ENCODE measurements around the gene PDGFRA.
"Not testable (repeated sequence)": the region's sequence is repeated elsewhere in the genome, so short reads cannot be mapped to it uniquely, and the experiment has no call there.

Gene PDGFRA

DNA sequence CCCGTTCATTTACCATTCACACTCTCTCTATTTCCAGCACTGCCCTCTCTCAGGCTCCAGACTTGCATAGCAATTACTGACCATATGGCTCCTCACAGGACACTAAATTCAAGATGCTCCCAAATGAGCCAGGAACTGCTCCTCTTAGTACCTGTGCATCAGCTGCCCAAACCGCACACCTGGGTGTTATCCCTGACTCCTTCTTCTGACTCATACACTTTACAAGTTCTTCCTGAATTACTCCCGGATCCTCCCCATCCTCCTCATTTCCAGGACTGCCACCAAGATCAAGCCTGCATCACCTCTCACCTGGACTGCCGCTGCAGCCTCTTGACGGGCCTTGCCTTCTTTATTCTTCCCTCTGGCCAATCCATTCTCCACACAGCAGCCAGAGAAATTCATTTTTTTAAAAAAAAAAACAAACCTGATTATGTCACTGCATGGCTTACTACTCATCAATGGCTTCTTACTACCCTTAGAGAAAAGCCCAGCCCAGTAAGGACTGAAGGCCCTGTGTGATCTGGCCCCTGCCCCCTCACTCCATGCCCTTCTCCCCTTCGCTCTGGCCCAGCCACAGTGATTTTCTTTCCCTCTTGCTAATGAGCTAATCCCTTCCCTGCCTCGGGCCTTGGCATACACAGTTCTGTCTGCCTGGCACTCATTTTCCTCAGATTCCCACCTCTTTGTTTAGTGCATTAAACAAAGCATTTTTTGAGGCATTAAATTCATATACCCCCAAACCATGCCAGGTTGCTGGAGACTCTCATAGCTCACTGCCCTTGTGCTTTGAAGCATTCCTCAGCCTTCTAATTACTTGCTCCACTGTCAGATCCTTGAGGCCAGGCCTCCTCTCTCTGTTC lies 92.0 kb downstream of the PDGFRA start:
- TF ChIP-seq, protein P1, sequence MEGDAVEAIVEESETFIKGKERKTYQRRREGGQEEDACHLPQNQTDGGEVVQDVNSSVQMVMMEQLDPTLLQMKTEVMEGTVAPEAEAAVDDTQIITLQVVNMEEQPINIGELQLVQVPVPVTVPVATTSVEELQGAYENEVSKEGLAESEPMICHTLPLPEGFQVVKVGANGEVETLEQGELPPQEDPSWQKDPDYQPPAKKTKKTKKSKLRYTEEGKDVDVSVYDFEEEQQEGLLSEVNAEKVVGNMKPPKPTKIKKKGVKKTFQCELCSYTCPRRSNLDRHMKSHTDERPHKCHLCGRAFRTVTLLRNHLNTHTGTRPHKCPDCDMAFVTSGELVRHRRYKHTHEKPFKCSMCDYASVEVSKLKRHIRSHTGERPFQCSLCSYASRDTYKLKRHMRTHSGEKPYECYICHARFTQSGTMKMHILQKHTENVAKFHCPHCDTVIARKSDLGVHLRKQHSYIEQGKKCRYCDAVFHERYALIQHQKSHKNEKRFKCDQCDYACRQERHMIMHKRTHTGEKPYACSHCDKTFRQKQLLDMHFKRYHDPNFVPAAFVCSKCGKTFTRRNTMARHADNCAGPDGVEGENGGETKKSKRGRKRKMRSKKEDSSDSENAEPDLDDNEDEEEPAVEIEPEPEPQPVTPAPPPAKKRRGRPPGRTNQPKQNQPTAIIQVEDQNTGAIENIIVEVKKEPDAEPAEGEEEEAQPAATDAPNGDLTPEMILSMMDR (IDR thresholded peaks at IDR 0.05; ENCODE audit: low read length, missing control alignments) = no peak
- H3K4me3 ChIP-seq (replicated peaks; ENCODE audit: low read depth, low read length) = no peak overlapping the region
- DNase-seq (ENCODE audit: low read depth) = no peak

DNA sequence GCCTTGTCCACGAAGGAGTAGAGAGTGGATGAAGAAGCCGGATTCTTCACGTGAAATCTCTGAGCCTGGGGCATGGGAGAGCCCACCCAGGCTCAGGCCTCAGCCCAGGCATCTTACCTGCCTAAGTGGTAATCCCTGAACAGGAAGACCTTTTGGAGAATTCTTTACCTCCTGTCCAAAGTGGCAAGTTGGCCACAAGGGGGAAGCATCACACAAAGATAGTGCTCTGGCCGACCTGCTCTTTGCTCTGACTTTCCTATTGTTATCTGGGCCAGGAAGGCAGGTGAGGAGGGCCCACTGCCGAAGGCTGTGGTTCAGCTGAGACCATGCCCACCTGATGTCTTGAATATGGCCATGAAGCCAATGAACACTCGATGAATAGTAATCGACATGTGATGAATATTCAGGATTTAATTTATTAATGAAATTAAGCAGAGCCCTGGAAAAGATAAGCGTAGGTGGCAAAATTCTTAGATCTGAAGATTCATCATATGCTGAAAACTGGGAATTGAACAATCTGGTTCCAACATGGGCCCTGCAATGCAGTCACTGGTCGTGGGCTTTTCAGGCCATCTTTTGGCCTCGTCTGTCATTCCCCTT lies 93.8 kb downstream of the PDGFRA start:
- peak; percentile 73 for DNase-seq (ENCODE audit: low read depth)
- H3K4me3 ChIP-seq (replicated peaks; ENCODE audit: low read depth, low read length) = no peak overlapping the region
- TF ChIP-seq, protein P1 (IDR thresholded peaks at IDR 0.05; ENCODE audit: low read length, missing control alignments) = peak; percentile 84

DNA sequence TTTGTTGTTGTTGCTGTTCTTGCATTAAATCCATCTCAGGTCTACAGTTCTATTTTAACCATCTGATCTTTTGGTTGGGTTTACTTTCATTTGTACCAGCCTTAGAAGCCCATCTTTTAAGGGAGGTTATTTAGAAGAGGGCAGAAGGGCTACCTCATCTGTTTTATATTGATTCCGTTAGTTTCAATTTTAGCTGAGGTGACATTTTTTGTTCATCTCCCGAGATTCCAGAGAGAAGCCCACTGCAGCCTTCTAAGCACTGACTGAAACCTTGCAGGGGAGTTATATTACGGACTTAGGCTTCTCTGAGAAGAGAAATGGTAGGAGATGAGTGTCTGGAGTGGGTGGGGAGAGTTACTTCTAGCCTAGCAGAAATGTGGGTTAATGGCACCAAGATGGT lies 101.8 kb downstream of the PDGFRA start:
- H3K4me3 ChIP-seq (replicated peaks; ENCODE audit: low read depth, low read length) = no peak overlapping the region
- TF ChIP-seq, protein P1 (IDR thresholded peaks at IDR 0.05; ENCODE audit: low read length, missing control alignments) = no peak
- DNase-seq (ENCODE audit: low read depth) = no peak

DNA sequence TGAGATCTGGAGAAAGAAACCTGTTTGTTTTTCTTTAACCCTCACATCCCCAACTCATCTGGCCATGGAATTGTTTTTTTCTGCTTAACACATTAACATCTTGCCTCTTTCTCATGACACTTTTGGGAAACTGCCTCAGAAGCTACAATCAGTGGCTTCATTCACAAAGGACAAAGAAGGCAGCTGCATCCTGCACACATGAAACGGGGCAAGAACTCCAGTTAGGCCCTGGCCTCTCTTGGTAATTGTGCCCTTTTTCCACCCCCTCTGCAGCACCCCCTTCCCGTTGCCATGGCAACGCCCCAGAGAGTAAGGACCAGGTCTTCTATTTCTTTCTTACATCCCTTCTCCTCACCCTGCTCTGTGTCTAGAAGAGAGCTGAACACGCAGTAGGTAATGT lies 103.4 kb downstream of the PDGFRA start:
- TF ChIP-seq, protein P1 (IDR thresholded peaks at IDR 0.05; ENCODE audit: low read length, missing control alignments) = no peak
- H3K4me3 ChIP-seq (replicated peaks; ENCODE audit: low read depth, low read length) = no peak overlapping the region
- no peak for DNase-seq (ENCODE audit: low read depth)

DNA sequence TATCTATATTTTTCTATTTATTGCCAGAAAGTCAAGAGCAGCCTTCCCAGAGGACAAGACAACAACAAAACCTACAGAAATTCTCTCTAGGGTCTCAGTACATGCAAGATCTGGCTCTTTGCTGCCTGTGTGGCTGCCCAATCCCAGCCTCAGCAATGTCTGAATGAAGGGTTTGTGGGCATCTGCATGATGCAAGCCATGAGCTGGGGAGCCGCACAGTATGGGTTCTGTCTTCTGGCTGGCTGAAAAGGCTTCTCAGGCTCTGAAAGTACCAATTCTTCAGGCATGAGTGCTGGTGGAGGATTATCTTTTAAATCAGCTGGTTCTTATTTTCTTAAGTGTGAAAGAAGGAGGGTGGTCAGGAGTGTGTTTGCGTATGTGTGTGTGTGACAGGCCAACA lies 104.6 kb downstream of the PDGFRA start:
- TF ChIP-seq, protein P1 (IDR thresholded peaks at IDR 0.05; ENCODE audit: low read length, missing control alignments) = no peak
- no peak overlapping the region for H3K4me3 ChIP-seq (replicated peaks; ENCODE audit: low read depth, low read length)
- no peak for DNase-seq (ENCODE audit: low read depth)

DNA sequence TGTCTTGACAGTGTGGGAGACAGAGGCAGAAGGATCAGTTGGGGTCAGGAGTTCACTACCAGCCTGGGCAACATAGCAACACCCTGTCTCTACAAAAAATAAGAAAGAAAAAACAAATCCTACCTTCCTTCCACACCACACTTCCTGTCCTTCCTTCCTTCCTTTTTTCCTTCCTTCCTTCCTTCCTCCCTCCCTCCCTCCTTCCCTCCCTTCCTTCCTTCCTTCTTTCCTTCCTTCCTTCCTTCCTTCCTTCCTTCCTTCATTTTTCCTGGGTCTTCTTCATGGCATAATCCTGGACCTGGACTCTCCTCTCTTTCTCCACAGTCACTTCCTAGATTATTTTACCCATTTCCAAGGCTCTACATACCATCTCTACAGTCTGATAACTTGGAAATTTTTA lies 105.7 kb downstream of the PDGFRA start:
- not testable (repeated sequence) for H3K4me3 ChIP-seq (replicated peaks; ENCODE audit: low read depth, low read length); DNase-seq (ENCODE audit: low read depth)

DNA sequence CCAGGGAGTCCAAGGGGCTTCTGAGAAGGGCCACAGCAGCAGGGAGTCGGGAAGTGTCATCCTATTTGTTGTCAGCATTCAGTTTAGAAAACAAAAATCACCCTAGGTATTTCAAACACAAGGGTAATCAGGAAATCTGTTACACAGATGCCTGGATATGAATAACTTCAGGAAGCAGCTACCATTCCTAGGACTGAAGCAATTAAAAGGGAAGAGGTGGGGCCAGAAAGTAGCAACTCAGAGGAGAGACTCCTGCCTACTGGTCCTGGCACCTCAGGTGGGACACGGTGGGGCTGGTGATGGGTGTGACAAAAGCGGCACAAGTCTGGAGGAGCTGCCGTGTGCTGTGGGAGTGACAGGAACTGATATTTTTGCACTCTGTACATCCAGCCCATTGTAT lies 107.9 kb downstream of the PDGFRA start:
- TF ChIP-seq, protein P1 (IDR thresholded peaks at IDR 0.05; ENCODE audit: low read length, missing control alignments) = no peak
- DNase-seq (ENCODE audit: low read depth) = no peak
- no peak overlapping the region for H3K4me3 ChIP-seq (replicated peaks; ENCODE audit: low read depth, low read length)

DNA sequence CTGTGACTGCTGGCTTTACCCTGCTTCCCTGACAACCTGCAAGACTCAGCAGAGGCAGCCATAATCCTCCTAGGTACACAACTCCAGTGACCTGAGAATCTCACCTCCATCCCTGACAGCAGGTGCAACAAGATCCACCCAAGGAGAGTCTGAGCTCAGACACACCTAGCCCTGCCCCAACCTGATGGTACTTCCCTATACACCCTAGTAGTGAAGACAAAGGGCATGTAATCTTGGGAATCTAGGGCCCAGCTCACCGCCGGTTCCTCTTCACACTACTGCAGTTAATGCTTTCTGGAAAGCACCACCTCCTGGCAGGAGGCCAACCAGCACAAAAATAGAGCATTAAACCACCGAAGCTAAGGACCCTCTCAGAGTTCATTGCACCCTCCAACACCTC lies 113.0 kb downstream of the PDGFRA start:
- H3K4me3 ChIP-seq (replicated peaks; ENCODE audit: low read depth, low read length) = not testable (repeated sequence)

More for the DNA sequence above, 113.0 kb downstream of the PDGFRA start:
- not testable (repeated sequence) for DNase-seq (ENCODE audit: low read depth)
